GM12801 (cell line): ENCODE measurements around the gene DDX23.

Source experiments
- CTCF ChIP-seq: IDR thresholded peaks from one replicate; pipeline ENCODE4 v1.5.1; 2011; ENCODE audit warnings: control low read depth; ENCODE audit not compliant: insufficient read length; ENCODE audit errors: extremely low read depth

The DDX23 gene

GRCh38 chr12:48794870-48795269 lies 57.1 kb downstream of the DDX23 start:
- TF ChIP-seq CTCF, result no peak

GRCh38 chr12:48793696-48794095 lies 58.3 kb downstream of the DDX23 start:
- TF ChIP-seq CTCF, result no peak

- TF ChIP-seq CTCF, result no peak
Observed at GRCh38 chr12:48789858-48790326, 62.1 kb downstream of the DDX23 start.

GRCh38 chr12:48788854-48789775 lies 62.8 kb downstream of the DDX23 start, which contains the start of gene ADCY6:
Gene ADCY6, minus strand, starts transcription at chr12:48789089. Its CDS starts 5,655 bp downstream, at chr12:48783434.
- no peak for TF ChIP-seq CTCF

GRCh38 chr12:48788524-48788853 lies 63.5 kb downstream of the DDX23 start:
- TF ChIP-seq CTCF, result no peak

GRCh38 chr12:48787791-48788523 lies 64.0 kb downstream of the DDX23 start:
- no peak for TF ChIP-seq CTCF
